ES-I3 (cell line): ENCODE data around the gene NT5M.
A peak's percentile ranks its signal among the peaks of the same experiment; 100 is the strongest.
"Not testable (repeated sequence)": the region's sequence is repeated elsewhere in the genome, so short reads cannot be mapped to it uniquely, and the experiment has no call there.

ENCODE experiments used
- H3K36me3 ChIP-seq: 2 replicates; pipeline ENCODE4 v1.6.1; 2013; ENCODE audit warnings: mild to moderate bottlenecking, low read length, control low read depth, moderate library complexity; ENCODE audit not compliant: insufficient read depth
- H3K4me1 ChIP-seq: 2 replicates; pipeline ENCODE4 v1.6.1; 2013; ENCODE audit warnings: mild to moderate bottlenecking, control low read depth, low read length; ENCODE audit not compliant: insufficient read depth
- H3K9ac ChIP-seq: 2 replicates; pipeline ENCODE4 v1.6.1; 2013; ENCODE audit warnings: low read depth, mild to moderate bottlenecking, low read length, moderate library complexity
- H3K9me3 ChIP-seq: 2 replicates; pipeline ENCODE4 v1.6.1; 2013; ENCODE audit warnings: mild to moderate bottlenecking, low read length, moderate library complexity; ENCODE audit not compliant: control insufficient read depth, insufficient read depth

NT5M gene

DNA sequence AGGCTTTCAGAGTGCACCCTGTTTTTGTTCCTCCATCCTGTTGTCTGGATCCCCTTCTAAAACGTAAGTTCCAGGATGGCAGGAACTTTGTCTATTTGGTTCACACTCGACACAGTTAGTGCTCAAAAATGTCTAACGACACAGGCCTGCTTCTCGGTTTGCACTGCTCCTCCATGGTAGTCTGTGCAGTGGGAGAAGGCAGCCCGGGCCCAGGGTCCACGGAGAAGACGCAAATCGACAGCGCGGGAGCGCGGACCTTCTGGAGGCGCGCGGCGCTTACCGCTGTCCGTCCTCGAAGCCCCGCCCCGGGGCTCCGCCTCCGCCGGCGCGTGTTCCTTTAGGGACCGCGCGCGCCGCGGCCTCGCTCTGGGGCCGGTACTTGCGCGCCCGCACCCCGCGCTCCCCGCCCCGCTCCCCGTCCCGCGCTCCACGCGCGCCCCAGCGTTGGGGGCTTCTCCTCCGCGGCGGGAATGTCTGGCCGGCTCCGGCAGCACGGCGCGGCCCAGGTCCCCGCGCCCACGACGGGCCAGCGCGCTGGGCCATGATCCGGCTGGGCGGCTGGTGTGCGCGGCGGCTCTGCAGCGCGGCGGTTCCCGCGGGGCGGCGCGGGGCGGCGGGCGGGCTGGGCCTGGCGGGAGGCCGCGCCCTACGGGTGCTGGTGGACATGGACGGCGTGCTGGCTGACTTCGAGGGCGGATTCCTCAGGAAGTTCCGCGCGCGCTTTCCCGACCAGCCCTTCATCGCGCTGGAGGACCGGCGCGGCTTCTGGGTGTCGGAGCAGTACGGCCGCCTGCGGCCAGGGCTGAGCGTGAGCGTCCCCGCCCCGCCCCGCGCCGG is at the start of gene NT5M:
Gene NT5M, plus strand, starts transcription at position 364 of the 837 bp plus-strand sequence. Its CDS starts 178 bp downstream, at position 542.
- 0 out of 2 replicates have a peak, but pooled peaks cover 3% of the 10 kb centered on the region for H3K4me1 ChIP-seq
- H3K9me3 ChIP-seq = no peaks in the 10 kb centered on the region

GRCh38 chr17:17253406-17253805 is 49.8 kb upstream of the NT5M start:
- no peaks in the 10 kb centered on the region for H3K9me3 ChIP-seq
- H3K36me3 ChIP-seq = peaks cover 23% of the 10 kb centered on the region
- H3K9ac ChIP-seq = no peak overlapping the region
- no peaks in the 10 kb centered on the region for H3K4me1 ChIP-seq

More for the DNA sequence above, at the start of gene NT5M:
- no peaks in the 10 kb centered on the region for H3K36me3 ChIP-seq
- H3K9ac ChIP-seq = peak within 1 kb of the TSS; percentile 81

GRCh38 chr17:17254036-17254435 is 49.1 kb upstream of the NT5M start:
- Histone ChIP-seq H3K4me1 (no peaks in the 10 kb centered on the region), H3K9me3 (no peaks in the 10 kb centered on the region), H3K9ac (no peak overlapping the region), H3K36me3 (peaks cover 29% of the 10 kb centered on the region)

DNA sequence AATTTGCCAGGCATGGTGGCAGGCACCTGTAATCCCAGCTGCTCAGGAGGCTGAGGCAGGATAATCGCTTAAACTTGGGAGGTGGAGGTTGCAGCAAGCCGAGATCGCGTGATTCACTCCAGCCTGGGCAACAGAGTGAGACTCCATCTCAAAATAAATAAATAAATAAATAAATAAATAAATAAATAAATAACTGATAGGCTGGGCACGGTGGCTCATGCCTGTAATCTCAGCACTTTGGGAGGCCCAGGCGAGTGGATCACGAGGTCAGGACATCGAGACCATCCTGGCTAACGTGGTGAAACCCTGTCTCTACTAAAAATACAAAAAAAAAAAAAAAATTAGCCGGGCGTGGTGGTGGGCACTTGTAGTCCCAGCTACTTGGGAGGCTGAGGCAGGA is 47.5 kb upstream of the NT5M start:
- not testable (repeated sequence) for H3K9ac ChIP-seq, H3K4me1 ChIP-seq, H3K9me3 ChIP-seq
- peaks cover 23% of the 10 kb centered on the region for H3K36me3 ChIP-seq

DNA sequence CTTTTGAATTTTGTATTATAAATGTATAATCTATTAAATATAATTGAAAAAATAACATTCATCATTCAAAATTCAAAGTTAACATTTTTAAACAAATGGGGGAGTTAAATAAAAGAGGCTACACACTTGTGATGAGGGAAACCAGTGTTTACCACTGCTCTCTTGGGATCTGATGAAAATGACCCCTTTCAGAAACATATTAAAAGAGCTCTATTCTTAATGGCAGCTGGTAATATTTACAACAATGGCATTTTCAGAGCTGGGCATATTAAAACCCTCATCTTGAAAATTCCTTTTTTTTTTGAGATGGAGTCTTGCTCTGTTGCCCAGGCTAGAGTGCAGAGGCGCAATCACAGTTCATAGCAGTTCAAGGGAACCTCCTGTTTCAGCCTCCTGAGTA is 46.9 kb upstream of the NT5M start:
- H3K9me3 ChIP-seq = no peaks in the 10 kb centered on the region
- H3K9ac ChIP-seq = no peak overlapping the region
- H3K4me1 ChIP-seq = no peaks in the 10 kb centered on the region
- H3K36me3 ChIP-seq = peaks cover 23% of the 10 kb centered on the region

DNA sequence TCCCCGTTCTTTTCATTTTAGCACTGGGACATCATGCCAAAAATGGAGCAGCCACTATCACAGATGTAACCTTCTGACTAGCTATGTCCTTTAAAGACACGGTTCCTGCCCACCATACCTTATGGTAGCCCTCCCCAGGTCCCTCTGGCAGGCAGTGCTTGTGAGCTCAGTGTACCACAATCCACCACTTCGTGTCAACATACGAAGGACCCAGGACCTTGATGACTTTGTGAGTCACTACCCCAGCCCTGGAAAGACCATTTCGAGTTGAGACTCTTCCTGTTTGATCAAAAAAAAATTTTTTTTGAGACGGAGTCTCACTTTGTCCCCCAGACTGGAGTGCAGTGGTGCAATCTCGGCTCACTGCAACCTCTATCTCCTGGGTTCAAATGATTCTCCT is 45.2 kb upstream of the NT5M start:
- Histone ChIP-seq H3K4me1 (no peaks in the 10 kb centered on the region), H3K9ac (no peak overlapping the region), H3K9me3 (no peaks in the 10 kb centered on the region), H3K36me3 (peaks cover 21% of the 10 kb centered on the region)

DNA sequence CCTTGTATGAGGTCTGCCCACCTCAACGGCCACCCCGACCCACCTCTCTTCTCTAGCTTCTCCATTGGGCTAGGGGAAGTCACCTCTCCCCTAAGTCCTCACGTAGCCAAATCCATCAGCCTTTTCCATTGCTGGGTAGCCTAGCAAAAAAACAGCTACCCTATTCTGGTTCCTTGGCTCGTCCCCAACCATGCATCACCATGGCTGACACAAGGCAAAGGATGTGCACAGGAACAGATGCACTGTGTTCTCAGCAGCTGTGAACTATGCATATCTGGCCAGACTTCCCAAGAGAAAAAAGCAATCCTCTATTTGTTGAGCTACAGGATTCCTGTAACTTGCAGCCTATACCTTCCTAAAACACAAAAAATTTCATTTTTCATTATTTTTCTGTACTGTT is 44.2 kb upstream of the NT5M start:
- peaks cover 23% of the 10 kb centered on the region for H3K36me3 ChIP-seq
- no peaks in the 10 kb centered on the region for H3K9me3 ChIP-seq
- no peak overlapping the region for H3K9ac ChIP-seq
- H3K4me1 ChIP-seq = no peaks in the 10 kb centered on the region

DNA sequence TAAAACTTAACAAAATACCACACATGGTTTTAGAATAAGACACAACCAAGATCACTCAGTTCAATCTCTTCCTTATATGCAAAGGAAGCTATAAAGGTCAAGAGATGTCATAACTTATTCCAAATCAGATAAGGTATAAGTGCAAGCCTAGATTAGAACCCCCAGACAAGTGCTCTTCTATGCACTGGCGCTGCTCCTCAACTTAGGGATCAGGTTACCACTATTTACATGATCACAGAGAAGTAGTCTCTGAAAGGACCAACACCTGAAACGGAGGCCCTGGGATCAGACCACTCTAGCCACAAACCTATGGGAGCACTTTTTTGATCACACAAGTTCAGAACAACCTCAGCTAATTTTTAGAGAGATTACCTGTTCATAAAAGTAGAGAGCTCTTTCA is 38.7 kb upstream of the NT5M start:
- no peak overlapping the region for H3K9ac ChIP-seq
- H3K36me3 ChIP-seq = peaks cover 17% of the 10 kb centered on the region; the same call in 1 of the 2 replicates
- H3K4me1 ChIP-seq = no peaks in the 10 kb centered on the region
- no peaks in the 10 kb centered on the region for H3K9me3 ChIP-seq

GRCh38 chr17:17269926-17270773 is 33.0 kb upstream of the NT5M start:
- no peaks in the 10 kb centered on the region for H3K9me3 ChIP-seq
- H3K9ac ChIP-seq = no peak overlapping the region
- peaks cover 12% of the 10 kb centered on the region for H3K36me3 ChIP-seq
- no peaks in the 10 kb centered on the region for H3K4me1 ChIP-seq

DNA sequence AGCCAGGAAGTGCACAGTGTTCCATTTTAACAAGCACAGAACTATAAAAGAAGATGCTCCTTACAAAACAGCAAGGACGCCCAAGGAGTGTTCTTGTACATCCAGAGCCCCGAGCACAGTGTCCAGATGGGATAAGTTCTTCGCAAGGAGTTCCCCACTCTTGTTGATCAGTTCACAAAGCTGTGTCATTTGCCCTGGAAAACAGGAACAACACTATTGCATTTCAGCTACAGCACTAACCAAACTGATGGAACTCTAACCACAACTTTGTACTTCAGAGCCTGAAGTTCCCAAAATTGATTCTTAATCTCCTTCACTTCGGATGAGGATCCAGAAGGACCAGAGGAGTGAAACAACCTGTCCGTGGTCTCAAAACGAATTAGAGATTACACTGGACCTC is 27.2 kb upstream of the NT5M start:
- H3K36me3 ChIP-seq = peaks cover 4% of the 10 kb centered on the region

DNA sequence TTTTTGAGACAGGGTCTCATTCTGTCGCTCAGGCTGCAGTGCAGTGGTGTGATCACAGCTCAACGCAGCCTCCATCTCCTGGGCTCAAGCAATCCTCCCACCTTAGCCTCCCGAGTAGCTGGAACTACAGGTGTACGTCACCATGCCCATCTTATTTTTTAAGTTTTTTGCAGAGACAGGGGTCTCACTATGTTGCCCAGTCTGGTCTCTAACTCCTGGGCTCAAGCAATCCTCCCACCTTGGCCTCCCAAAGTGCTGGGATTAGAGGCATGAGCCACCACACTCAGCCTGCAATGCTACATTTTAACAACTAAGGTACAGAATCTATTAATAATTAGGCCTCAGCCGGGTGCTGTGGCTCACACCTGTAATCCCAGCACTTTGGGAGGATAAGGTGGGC is 25.7 kb upstream of the NT5M start:
- not testable (repeated sequence) for H3K9me3 ChIP-seq, H3K4me1 ChIP-seq, H3K9ac ChIP-seq, H3K36me3 ChIP-seq

More for the DNA sequence above, 27.2 kb upstream of the NT5M start:
- Histone ChIP-seq H3K9me3 (no peaks in the 10 kb centered on the region), H3K4me1 (peaks cover 8% of the 10 kb centered on the region; the same call in 1 of the 2 replicates), H3K9ac (no peak overlapping the region)

GRCh38 chr17:17279316-17279715 is 23.9 kb upstream of the NT5M start:
- Histone ChIP-seq H3K9ac (peak overlapping the region; percentile 91), H3K36me3 (peaks cover 4% of the 10 kb centered on the region; the same call in 1 of the 2 replicates), H3K4me1 (peaks cover 8% of the 10 kb centered on the region; the same call in 1 of the 2 replicates), H3K9me3 (no peaks in the 10 kb centered on the region)

GRCh38 chr17:17280613-17281549 is 22.3 kb upstream of the NT5M start, which contains the start of gene COPS3:
Gene COPS3 (minus strand): TSS chr17:17281246. CDS start chr17:17281186, 60 bp downstream.
- H3K9me3 ChIP-seq = no peaks in the 10 kb centered on the region

DNA sequence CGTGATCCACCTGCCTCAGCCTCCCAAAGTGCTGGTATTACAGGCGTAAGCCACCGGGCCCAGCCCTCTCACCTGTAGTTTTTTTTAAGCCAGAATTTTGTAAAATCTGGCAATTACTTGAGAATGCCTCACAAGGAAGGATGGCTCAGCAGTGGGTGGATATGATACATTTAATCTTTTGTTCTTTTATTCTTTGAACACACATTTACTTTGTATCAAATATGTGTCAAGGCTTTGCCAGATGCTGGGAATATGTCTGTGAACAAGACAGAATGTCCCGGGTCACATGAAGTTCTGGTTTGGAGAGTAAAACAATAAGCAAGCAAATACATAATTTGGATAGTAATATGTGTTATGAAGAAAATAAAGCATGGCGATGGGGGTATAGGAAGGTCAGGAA is 17.2 kb upstream of the NT5M start:
- Histone ChIP-seq H3K36me3 (no peaks in the 10 kb centered on the region), H3K9ac (no peak overlapping the region), H3K4me1 (no peaks in the 10 kb centered on the region), H3K9me3 (no peaks in the 10 kb centered on the region)

More at GRCh38 chr17:17280613-17281549, 22.3 kb upstream of the NT5M start, which contains the start of gene COPS3:
- peaks cover 4% of the 10 kb centered on the region; the same call in 1 of the 2 replicates for H3K36me3 ChIP-seq
- peaks cover 8% of the 10 kb centered on the region; the same call in 1 of the 2 replicates for H3K4me1 ChIP-seq
- peak within 1 kb of the TSS; percentile 91 for H3K9ac ChIP-seq
